Measurements from ENCODE around the gene MMP7.

Gene MMP7
- total RNA-seq = 8.6 to 534 (median 105) reads per million in 17 experiments

GRCh38 chr11:102530558-102530957 lies at the start of gene MMP7:
Gene MMP7 (minus strand): TSS chr11:102530747. CDS start chr11:102530700, 47 bp downstream.
- peak; percentile 18 to 73 (median 52) for DNase-seq

GRCh38 chr11:102577723-102578122 lies 47.2 kb upstream of the MMP7 start:
- no peak for DNase-seq

GRCh38 chr11:102577182-102577581 lies 46.6 kb upstream of the MMP7 start:
- DNase-seq = peak; percentile 50 to 89 (median 68)

GRCh38 chr11:102576350-102576749 lies 45.8 kb upstream of the MMP7 start:
- DNase-seq = no peak

GRCh38 chr11:102575012-102575411 lies 44.5 kb upstream of the MMP7 start:
- peak in 1 of 4 experiments; percentile 34 for DNase-seq

- DNase-seq = peak in 1 of 4 experiments; percentile 40
Measured at GRCh38 chr11:102573851-102574250, 43.3 kb upstream of the MMP7 start.

- no peak for DNase-seq
Measured at GRCh38 chr11:102572554-102573220, 42.1 kb upstream of the MMP7 start.

- DNase-seq = no peak
Measured at GRCh38 chr11:102568851-102569250, 38.3 kb upstream of the MMP7 start.

- DNase-seq = no peak
Measured at GRCh38 chr11:102566112-102566511, 35.6 kb upstream of the MMP7 start.

- peak in 2 of 4 experiments; percentile 32 to 45 for DNase-seq
Measured at GRCh38 chr11:102564110-102564509, 33.6 kb upstream of the MMP7 start.

- no peak for DNase-seq
Measured at GRCh38 chr11:102561636-102562035, 31.1 kb upstream of the MMP7 start.

- DNase-seq = peak in 3 of 4 experiments; percentile 12 to 37 (median 25)
Measured at GRCh38 chr11:102560555-102561011, 30.0 kb upstream of the MMP7 start.

GRCh38 chr11:102559839-102560238 lies 29.3 kb upstream of the MMP7 start:
- DNase-seq = no peak

GRCh38 chr11:102555091-102555490 lies 24.5 kb upstream of the MMP7 start:
- DNase-seq = no peak

- DNase-seq = no peak
Measured at GRCh38 chr11:102553835-102554282, 23.3 kb upstream of the MMP7 start.

GRCh38 chr11:102552447-102553194 lies 22.1 kb upstream of the MMP7 start:
- DNase-seq = no peak

- DNase-seq = no peak
Measured at GRCh38 chr11:102552020-102552419, 21.5 kb upstream of the MMP7 start.

- DNase-seq = peak in 1 of 4 experiments; percentile 12
Measured at GRCh38 chr11:102551169-102551781, 20.7 kb upstream of the MMP7 start.

- peak; percentile 84 to 96 (median 89) for DNase-seq
Measured at GRCh38 chr11:102546923-102547471, 16.4 kb upstream of the MMP7 start.

- peak; percentile 45 to 82 (median 60) for DNase-seq
Measured at GRCh38 chr11:102546427-102546826, 15.9 kb upstream of the MMP7 start.

- DNase-seq = peak in 2 of 4 experiments; percentile 12 to 14
Measured at GRCh38 chr11:102545701-102546100, 15.2 kb upstream of the MMP7 start.

- no peak for DNase-seq
Measured at GRCh38 chr11:102544594-102544993, 14.0 kb upstream of the MMP7 start.

- no peak for DNase-seq
Measured at GRCh38 chr11:102539567-102539966, 9.0 kb upstream of the MMP7 start.

Measured in suppressor macrophage (primary cell).